SK-N-SH treated with all-trans-retinoic acid at 6 μM for 48 hours (cell line): ENCODE data around the gene SNED1.

ENCODE experiments used
- ARNTL ChIP-seq: fragments of 450-650 bp; formaldehyde crosslinking; IDR thresholded peaks from 2 replicates; pipeline ENCODE4 v1.5.0; 2020; ENCODE audit warnings: low read depth, mild to moderate bottlenecking, moderate library complexity, borderline replicate concordance
- BACH2 ChIP-seq: fragments of 250-450 bp; sonication (Bioruptor Pico); IDR thresholded peaks from 2 replicates; pipeline ENCODE4 v1.9.0; 2021; ENCODE audit warnings: mild to moderate bottlenecking, borderline replicate concordance
- CREB5 ChIP-seq: fragments of 250-450 bp; sonication (Bioruptor Pico); IDR thresholded peaks from 2 replicates; pipeline ENCODE4 v1.5.1; 2020; ENCODE audit warnings: low read depth, mild to moderate bottlenecking, moderate library complexity
- ESRRG ChIP-seq: fragments of 250-450 bp; sonication (Bioruptor Pico); IDR thresholded peaks from 2 replicates; pipeline ENCODE4 v1.6.1; 2021; ENCODE audit warnings: mild to moderate bottlenecking
- GLIS3 ChIP-seq: fragments of 250-450 bp; sonication (Bioruptor Pico); IDR thresholded peaks from 2 replicates; pipeline ENCODE4 v1.5.0; 2020; ENCODE audit warnings: mild to moderate bottlenecking, moderate library complexity
- ISL1 ChIP-seq: fragments of 250-450 bp; sonication (Bioruptor Pico); IDR thresholded peaks from 2 replicates; pipeline ENCODE4 v2.1.2; 2022; ENCODE audit warnings: mild to moderate bottlenecking, moderate library complexity
- PATZ1 ChIP-seq: fragments of 250-450 bp; sonication (Bioruptor Pico); IDR thresholded peaks from 2 replicates; pipeline ENCODE4 v1.8.0; 2020; ENCODE audit warnings: mild to moderate bottlenecking, moderate library complexity, borderline replicate concordance
- POU6F1 ChIP-seq: fragments of 250-450 bp; sonication (Bioruptor Pico); IDR thresholded peaks from 2 replicates; pipeline ENCODE4 v1.8.0; 2021; ENCODE audit warnings: low read depth, mild to moderate bottlenecking, moderate library complexity, borderline replicate concordance
- RARB ChIP-seq: fragments of 250-450 bp; sonication (Bioruptor Pico); IDR thresholded peaks from 2 replicates; pipeline ENCODE4 v1.8.0; 2021; ENCODE audit warnings: mild to moderate bottlenecking, moderate library complexity
- SNAI2 ChIP-seq: fragments of 250-450 bp; sonication (Bioruptor Pico); IDR thresholded peaks from 2 replicates; pipeline ENCODE4 v1.5.0; 2020; ENCODE audit warnings: mild to moderate bottlenecking, moderate library complexity
- ZFP30 ChIP-seq: fragments of 450-650 bp; formaldehyde crosslinking; IDR thresholded peaks from 2 replicates; pipeline ENCODE4 v1.5.0; 2022; ENCODE audit warnings: mild to moderate bottlenecking, moderate library complexity
- ZNF565 ChIP-seq: fragments of 450-650 bp; formaldehyde crosslinking; conservative IDR thresholded peaks from 2 replicates; pipeline ENCODE4 v1.5.0; 2020; ENCODE audit warnings: low read depth, mild to moderate bottlenecking, moderate library complexity
- ZNF8 ChIP-seq: fragments of 450-650 bp; formaldehyde crosslinking; IDR thresholded peaks from 2 replicates; pipeline ENCODE4 v1.5.0; 2020; ENCODE audit warnings: mild to moderate bottlenecking, moderate library complexity

GRCh38 chr2:240995041-240996021 is 3.1 kb upstream of the SNED1 start:
- TF ChIP-seq GLIS3, result no peak
- TF ChIP-seq ZFP30 (CRISPR knock-in tag), result no peak
- TF ChIP-seq PATZ1 (CRISPR knock-in tag), result no peak
- no peak for TF ChIP-seq BACH2 (CRISPR knock-in tag)
- TF ChIP-seq SNAI2 (CRISPR knock-in tag), result no peak
- TF ChIP-seq ZNF565 (CRISPR knock-in tag), result no peak
- no peak for TF ChIP-seq ZNF8 (CRISPR knock-in tag)
- no peak for TF ChIP-seq ISL1 (CRISPR knock-in tag)
- TF ChIP-seq RARB (CRISPR knock-in tag), result no peak
- TF ChIP-seq ESRRG (CRISPR knock-in tag), result no peak
- TF ChIP-seq POU6F1, result no peak
- TF ChIP-seq ARNTL (CRISPR knock-in tag), result no peak
- no peak for TF ChIP-seq CREB5
